ENCODE data around the gene GSDME.
"Not testable (repeated sequence)": the region's sequence is repeated elsewhere in the genome, so short reads cannot be mapped to it uniquely, and the experiment has no call there.

The GSDME gene

GRCh38 chr7:24740871-24741270, 16.4 kb downstream of the GSDME start:
- DNase-seq, result no peak

GRCh38 chr7:24739306-24739705, 18.0 kb downstream of the GSDME start:
- no peak for DNase-seq

GRCh38 chr7:24738577-24738976, 18.7 kb downstream of the GSDME start:
- no peak for DNase-seq

GRCh38 chr7:24737281-24737680, 20.0 kb downstream of the GSDME start:
- DNase-seq, result no peak

- not testable (repeated sequence) for DNase-seq
Observed at GRCh38 chr7:24735594-24735993, 21.7 kb downstream of the GSDME start.

GRCh38 chr7:24734306-24734705, 23.0 kb downstream of the GSDME start:
- DNase-seq, result no peak

- DNase-seq, result no peak
Observed at GRCh38 chr7:24733414-24734060, 23.7 kb downstream of the GSDME start.

GRCh38 chr7:24732646-24733413, 24.4 kb downstream of the GSDME start:
- DNase-seq, result no peak

- DNase-seq, result no peak
Observed at GRCh38 chr7:24731313-24731712, 26.0 kb downstream of the GSDME start.

GRCh38 chr7:24730018-24730369, 27.3 kb downstream of the GSDME start:
- no peak for DNase-seq

GRCh38 chr7:24729365-24730017, 27.8 kb downstream of the GSDME start:
- no peak for DNase-seq

GRCh38 chr7:24728503-24729364, 28.5 kb downstream of the GSDME start:
- no peak for DNase-seq

GRCh38 chr7:24728121-24728500, 29.2 kb downstream of the GSDME start:
- DNase-seq, result no peak

GRCh38 chr7:24727154-24728120, 29.8 kb downstream of the GSDME start:
- DNase-seq, result no peak

- DNase-seq, result no peak
Observed at GRCh38 chr7:24725554-24726241, 31.6 kb downstream of the GSDME start.

GRCh38 chr7:24724451-24725190, 32.6 kb downstream of the GSDME start:
- DNase-seq, result no peak

- DNase-seq, result no peak
Observed at GRCh38 chr7:24723178-24723530, 34.1 kb downstream of the GSDME start.

- DNase-seq, result no peak
Observed at GRCh38 chr7:24722386-24723177, 34.7 kb downstream of the GSDME start.

- no peak for DNase-seq
Observed at GRCh38 chr7:24721481-24722001, 35.7 kb downstream of the GSDME start.

- no peak for DNase-seq
Observed at GRCh38 chr7:24720283-24720682, 37.0 kb downstream of the GSDME start.

Measured in NCI-H2171 (cell line).